H4 (cell line): ENCODE measurements around the gene HOXD13. TPM values are rescaled to one million over a fixed set of nuclear protein-coding genes. Genes with fewer than 3 reads are reported as not detected.

Experiments
- DNase-seq: peaks from one replicate; pipeline ENCODE4 v3.0.0-alpha.2; 2015; ENCODE audit warnings: low spot score
- total RNA-seq: library from RNA; depleted of rRNA; stranded (reverse); fragments of >200 nt; shearing (Covaris generic); gene quantifications from 2 replicates; pipeline ENCODE4 v1.2.3, GENCODE V29; 2014; rRNA removed

The HOXD13 gene
- 3.1 and 4.8 TPM in 2 replicates for total RNA-seq

- DNase-seq, result no peak
Measured at GRCh38 chr2:176092270-176093144, at the start of gene HOXD13. Gene HOXD13 (plus strand): TSS chr2:176092721. CDS start chr2:176092891, 170 bp downstream.

- no peak for DNase-seq
Measured at GRCh38 chr2:176056406-176056805, 36.1 kb upstream of the HOXD13 start.

- DNase-seq, result peak; percentile 34
Measured at GRCh38 chr2:176063958-176064357, 28.6 kb upstream of the HOXD13 start.

- DNase-seq, result no peak
Measured at GRCh38 chr2:176066645-176067588, 25.6 kb upstream of the HOXD13 start.

- DNase-seq, result no peak
Measured at GRCh38 chr2:176067589-176068418, 24.7 kb upstream of the HOXD13 start.

- no peak for DNase-seq
Measured at GRCh38 chr2:176068419-176068832, 24.1 kb upstream of the HOXD13 start.

- no peak for DNase-seq
Measured at GRCh38 chr2:176071330-176072291, 20.9 kb upstream of the HOXD13 start.

- DNase-seq, result no peak
Measured at GRCh38 chr2:176072292-176072669, 20.2 kb upstream of the HOXD13 start.

- DNase-seq, result no peak
Measured at GRCh38 chr2:176072951-176073904, 19.3 kb upstream of the HOXD13 start.

GRCh38 chr2:176074919-176075425 lies 17.5 kb upstream of the HOXD13 start:
- no peak for DNase-seq

GRCh38 chr2:176075481-176075880 lies 17.0 kb upstream of the HOXD13 start:
- no peak for DNase-seq

- DNase-seq, result no peak
Measured at GRCh38 chr2:176076063-176076462, 16.5 kb upstream of the HOXD13 start.

- DNase-seq, result no peak
Measured at GRCh38 chr2:176076796-176077195, 15.7 kb upstream of the HOXD13 start.

- no peak for DNase-seq
Measured at GRCh38 chr2:176078541-176079284, 13.8 kb upstream of the HOXD13 start.

GRCh38 chr2:176079285-176079830 lies 13.2 kb upstream of the HOXD13 start:
- no peak for DNase-seq

GRCh38 chr2:176079831-176080539 lies 12.5 kb upstream of the HOXD13 start:
- peak; percentile 70 for DNase-seq
